ENCODE measurements around the gene F5. TPM values are rescaled to one million over a fixed set of nuclear protein-coding genes. Genes with fewer than 3 reads are reported as not detected.

The F5 gene
- total and polyA plus RNA-seq, 2 of the 13 experiments (the other 11 are each of a cell fraction or from before 2014, with no cell fraction given): 38.3 to 64.0 TPM

DNA sequence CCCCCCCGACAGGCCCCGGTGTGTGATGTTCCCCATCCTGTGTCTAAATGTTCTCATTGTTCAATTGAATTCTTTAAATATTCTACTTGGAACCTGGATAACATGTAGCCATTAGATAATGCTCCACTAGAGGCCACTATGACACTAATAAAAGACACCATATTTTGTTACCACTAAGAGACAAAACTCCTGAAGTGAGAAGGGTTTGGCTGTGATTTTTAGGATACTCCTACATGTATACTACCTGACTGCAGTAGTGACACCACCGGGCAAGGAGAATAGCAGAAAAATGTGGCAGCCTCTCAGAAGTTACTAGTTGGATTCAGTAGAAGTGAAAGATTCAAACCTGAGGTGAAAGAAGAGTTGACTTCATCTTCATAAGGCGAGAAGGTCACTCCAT, 36.0 kb downstream of the F5 start (continued):
- TF ChIP-seq, protein P1, sequence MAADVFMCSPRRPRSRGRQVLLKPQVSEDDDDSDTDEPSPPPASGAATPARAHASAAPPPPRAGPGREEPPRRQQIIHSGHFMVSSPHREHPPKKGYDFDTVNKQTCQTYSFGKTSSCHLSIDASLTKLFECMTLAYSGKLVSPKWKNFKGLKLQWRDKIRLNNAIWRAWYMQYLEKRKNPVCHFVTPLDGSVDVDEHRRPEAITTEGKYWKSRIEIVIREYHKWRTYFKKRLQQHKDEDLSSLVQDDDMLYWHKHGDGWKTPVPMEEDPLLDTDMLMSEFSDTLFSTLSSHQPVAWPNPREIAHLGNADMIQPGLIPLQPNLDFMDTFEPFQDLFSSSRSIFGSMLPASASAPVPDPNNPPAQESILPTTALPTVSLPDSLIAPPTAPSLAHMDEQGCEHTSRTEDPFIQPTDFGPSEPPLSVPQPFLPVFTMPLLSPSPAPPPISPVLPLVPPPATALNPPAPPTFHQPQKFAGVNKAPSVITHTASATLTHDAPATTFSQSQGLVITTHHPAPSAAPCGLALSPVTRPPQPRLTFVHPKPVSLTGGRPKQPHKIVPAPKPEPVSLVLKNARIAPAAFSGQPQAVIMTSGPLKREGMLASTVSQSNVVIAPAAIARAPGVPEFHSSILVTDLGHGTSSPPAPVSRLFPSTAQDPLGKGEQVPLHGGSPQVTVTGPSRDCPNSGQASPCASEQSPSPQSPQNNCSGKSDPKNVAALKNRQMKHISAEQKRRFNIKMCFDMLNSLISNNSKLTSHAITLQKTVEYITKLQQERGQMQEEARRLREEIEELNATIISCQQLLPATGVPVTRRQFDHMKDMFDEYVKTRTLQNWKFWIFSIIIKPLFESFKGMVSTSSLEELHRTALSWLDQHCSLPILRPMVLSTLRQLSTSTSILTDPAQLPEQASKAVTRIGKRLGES (CRISPR knock-in tag; IDR thresholded peaks at IDR 0.05; ENCODE audit: borderline replicate concordance): no peak
- TF ChIP-seq, protein P2, sequence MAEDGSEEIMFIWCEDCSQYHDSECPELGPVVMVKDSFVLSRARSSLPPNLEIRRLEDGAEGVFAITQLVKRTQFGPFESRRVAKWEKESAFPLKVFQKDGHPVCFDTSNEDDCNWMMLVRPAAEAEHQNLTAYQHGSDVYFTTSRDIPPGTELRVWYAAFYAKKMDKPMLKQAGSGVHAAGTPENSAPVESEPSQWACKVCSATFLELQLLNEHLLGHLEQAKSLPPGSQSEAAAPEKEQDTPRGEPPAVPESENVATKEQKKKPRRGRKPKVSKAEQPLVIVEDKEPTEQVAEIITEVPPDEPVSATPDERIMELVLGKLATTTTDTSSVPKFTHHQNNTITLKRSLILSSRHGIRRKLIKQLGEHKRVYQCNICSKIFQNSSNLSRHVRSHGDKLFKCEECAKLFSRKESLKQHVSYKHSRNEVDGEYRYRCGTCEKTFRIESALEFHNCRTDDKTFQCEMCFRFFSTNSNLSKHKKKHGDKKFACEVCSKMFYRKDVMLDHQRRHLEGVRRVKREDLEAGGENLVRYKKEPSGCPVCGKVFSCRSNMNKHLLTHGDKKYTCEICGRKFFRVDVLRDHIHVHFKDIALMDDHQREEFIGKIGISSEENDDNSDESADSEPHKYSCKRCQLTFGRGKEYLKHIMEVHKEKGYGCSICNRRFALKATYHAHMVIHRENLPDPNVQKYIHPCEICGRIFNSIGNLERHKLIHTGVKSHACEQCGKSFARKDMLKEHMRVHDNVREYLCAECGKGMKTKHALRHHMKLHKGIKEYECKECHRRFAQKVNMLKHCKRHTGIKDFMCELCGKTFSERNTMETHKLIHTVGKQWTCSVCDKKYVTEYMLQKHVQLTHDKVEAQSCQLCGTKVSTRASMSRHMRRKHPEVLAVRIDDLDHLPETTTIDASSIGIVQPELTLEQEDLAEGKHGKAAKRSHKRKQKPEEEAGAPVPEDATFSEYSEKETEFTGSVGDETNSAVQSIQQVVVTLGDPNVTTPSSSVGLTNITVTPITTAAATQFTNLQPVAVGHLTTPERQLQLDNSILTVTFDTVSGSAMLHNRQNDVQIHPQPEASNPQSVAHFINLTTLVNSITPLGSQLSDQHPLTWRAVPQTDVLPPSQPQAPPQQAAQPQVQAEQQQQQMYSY (CRISPR knock-in tag; IDR thresholded peaks at IDR 0.05): no peak
- TF ChIP-seq ZNF567 (CRISPR knock-in tag; IDR thresholded peaks at IDR 0.05; ENCODE audit: borderline replicate concordance) (no peak), ZNF253 (CRISPR knock-in tag; IDR thresholded peaks at IDR 0.05; ENCODE audit: borderline replicate concordance) (no peak), EHMT2 (IDR thresholded peaks at IDR 0.05; ENCODE audit: borderline replicate concordance, low read depth, low read length) (no peak)
- TF ChIP-seq, protein P3, sequence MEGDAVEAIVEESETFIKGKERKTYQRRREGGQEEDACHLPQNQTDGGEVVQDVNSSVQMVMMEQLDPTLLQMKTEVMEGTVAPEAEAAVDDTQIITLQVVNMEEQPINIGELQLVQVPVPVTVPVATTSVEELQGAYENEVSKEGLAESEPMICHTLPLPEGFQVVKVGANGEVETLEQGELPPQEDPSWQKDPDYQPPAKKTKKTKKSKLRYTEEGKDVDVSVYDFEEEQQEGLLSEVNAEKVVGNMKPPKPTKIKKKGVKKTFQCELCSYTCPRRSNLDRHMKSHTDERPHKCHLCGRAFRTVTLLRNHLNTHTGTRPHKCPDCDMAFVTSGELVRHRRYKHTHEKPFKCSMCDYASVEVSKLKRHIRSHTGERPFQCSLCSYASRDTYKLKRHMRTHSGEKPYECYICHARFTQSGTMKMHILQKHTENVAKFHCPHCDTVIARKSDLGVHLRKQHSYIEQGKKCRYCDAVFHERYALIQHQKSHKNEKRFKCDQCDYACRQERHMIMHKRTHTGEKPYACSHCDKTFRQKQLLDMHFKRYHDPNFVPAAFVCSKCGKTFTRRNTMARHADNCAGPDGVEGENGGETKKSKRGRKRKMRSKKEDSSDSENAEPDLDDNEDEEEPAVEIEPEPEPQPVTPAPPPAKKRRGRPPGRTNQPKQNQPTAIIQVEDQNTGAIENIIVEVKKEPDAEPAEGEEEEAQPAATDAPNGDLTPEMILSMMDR (CRISPR knock-in tag; IDR thresholded peaks at IDR 0.05): peak; percentile 58

All from HepG2 (cell line).